Effector memory CD4-positive, alpha-beta T cell (primary cell): ENCODE results near the gene ABCA4.

Experiments
- DNase-seq, 3 donors: peaks; one replicate each; pipeline ENCODE4 v3.0.0-alpha.2; 2020
- H3K27ac ChIP-seq: 2 replicates; pipeline ENCODE4 v1.7.0; 2013; ENCODE audit warnings: mild to moderate bottlenecking, low read length, moderate library complexity; ENCODE audit not compliant: insufficient read depth, poor library complexity, severe bottlenecking
- H3K27me3 ChIP-seq: replicated peaks from 2 replicates; pipeline ENCODE4 v1.7.0; 2013; ENCODE audit warnings: mild to moderate bottlenecking, low read length; ENCODE audit not compliant: insufficient read depth, control insufficient read depth, poor library complexity, severe bottlenecking
- H3K36me3 ChIP-seq: 2 replicates; pipeline ENCODE4 v1.7.0; 2013; ENCODE audit warnings: mild to moderate bottlenecking, low read length, moderate library complexity; ENCODE audit not compliant: control insufficient read depth, insufficient read depth
- H3K4me1 ChIP-seq: 2 replicates; pipeline ENCODE4 v1.7.0; 2013; ENCODE audit warnings: low read length, mild to moderate bottlenecking; ENCODE audit not compliant: control insufficient read depth, insufficient read depth, poor library complexity, severe bottlenecking
- H3K4me3 ChIP-seq: 2 replicates; pipeline ENCODE4 v1.7.0; 2013; ENCODE audit warnings: low read length, low read depth, mild to moderate bottlenecking; ENCODE audit not compliant: insufficient read depth, poor library complexity, severe bottlenecking
- H3K9me3 ChIP-seq: 2 replicates; pipeline ENCODE4 v1.7.0; 2013; ENCODE audit warnings: mild to moderate bottlenecking, low read length, moderate library complexity; ENCODE audit not compliant: control insufficient read depth

Gene ABCA4

GRCh38 chr1:94125551-94126514 lies 4.9 kb upstream of the ABCA4 start:
- H3K36me3 ChIP-seq, result no peaks in the 10 kb centered on the region
- no peaks in the 10 kb centered on the region for H3K9me3 ChIP-seq
- no peak for DNase-seq
- H3K27ac ChIP-seq, result no peak overlapping the region
- H3K27me3 ChIP-seq, result no peaks in the 10 kb centered on the region
- H3K4me3 ChIP-seq, result no peak overlapping the region
- no peaks in the 10 kb centered on the region for H3K4me1 ChIP-seq

GRCh38 chr1:94124538-94124937 lies 3.6 kb upstream of the ABCA4 start:
- no peak overlapping the region for H3K27ac ChIP-seq
- no peaks in the 10 kb centered on the region for H3K27me3 ChIP-seq
- no peak for DNase-seq
- no peaks in the 10 kb centered on the region for H3K9me3 ChIP-seq
- no peaks in the 10 kb centered on the region for H3K36me3 ChIP-seq
- H3K4me1 ChIP-seq, result no peaks in the 10 kb centered on the region
- no peak overlapping the region for H3K4me3 ChIP-seq

GRCh38 chr1:94122201-94122970 lies 1.4 kb upstream of the ABCA4 start:
- Histone ChIP-seq H3K36me3 (no peaks in the 10 kb centered on the region), H3K9me3 (no peaks in the 10 kb centered on the region), H3K4me1 (no peaks in the 10 kb centered on the region), H3K4me3 (no peak overlapping the region), H3K27ac (no peak overlapping the region), H3K27me3 (no peaks in the 10 kb centered on the region)
- DNase-seq, result no peak

GRCh38 chr1:94121411-94121821 lies 468 bp upstream of the ABCA4 start:
- Histone ChIP-seq H3K36me3 (no peaks in the 10 kb centered on the region), H3K4me1 (no peaks in the 10 kb centered on the region), H3K27ac (no peak overlapping the region), H3K27me3 (no peaks in the 10 kb centered on the region), H3K9me3 (no peaks in the 10 kb centered on the region), H3K4me3 (no peak overlapping the region)
- no peak for DNase-seq

- no peaks in the 10 kb centered on the region for H3K4me1 ChIP-seq
- DNase-seq, result no peak
- no peak overlapping the region for H3K4me3 ChIP-seq
- H3K36me3 ChIP-seq, result no peaks in the 10 kb centered on the region
- no peaks in the 10 kb centered on the region for H3K27me3 ChIP-seq
- H3K27ac ChIP-seq, result no peak overlapping the region
- no peaks in the 10 kb centered on the region for H3K9me3 ChIP-seq
Measured at GRCh38 chr1:94120570-94120901, 412 bp downstream of the ABCA4 start.

- Histone ChIP-seq H3K36me3 (no peaks in the 10 kb centered on the region), H3K9me3 (no peaks in the 10 kb centered on the region), H3K4me1 (no peaks in the 10 kb centered on the region), H3K4me3 (no peak overlapping the region), H3K27me3 (no peaks in the 10 kb centered on the region), H3K27ac (no peak overlapping the region)
- no peak for DNase-seq
Measured at GRCh38 chr1:94119796-94120569, 965 bp downstream of the ABCA4 start.

GRCh38 chr1:94119306-94119705 lies 1.6 kb downstream of the ABCA4 start:
- H3K27me3 ChIP-seq, result no peaks in the 10 kb centered on the region
- no peaks in the 10 kb centered on the region for H3K4me1 ChIP-seq

GRCh38 chr1:94118471-94118870 lies 2.5 kb downstream of the ABCA4 start:
- no peak overlapping the region for H3K27ac ChIP-seq
- H3K36me3 ChIP-seq, result no peaks in the 10 kb centered on the region
- H3K27me3 ChIP-seq, result no peaks in the 10 kb centered on the region
- H3K4me3 ChIP-seq, result no peak overlapping the region
- no peak for DNase-seq
- H3K9me3 ChIP-seq, result no peaks in the 10 kb centered on the region
- H3K4me1 ChIP-seq, result no peaks in the 10 kb centered on the region

More at GRCh38 chr1:94119306-94119705, 1.6 kb downstream of the ABCA4 start:
- H3K27ac ChIP-seq, result no peak overlapping the region
- H3K36me3 ChIP-seq, result no peaks in the 10 kb centered on the region
- no peak for DNase-seq
- no peak overlapping the region for H3K4me3 ChIP-seq
- H3K9me3 ChIP-seq, result no peaks in the 10 kb centered on the region

GRCh38 chr1:94118013-94118412 lies 2.9 kb downstream of the ABCA4 start:
- H3K4me1 ChIP-seq, result no peaks in the 10 kb centered on the region
- no peak overlapping the region for H3K4me3 ChIP-seq
- no peaks in the 10 kb centered on the region for H3K9me3 ChIP-seq
- H3K27ac ChIP-seq, result no peak overlapping the region
- DNase-seq, result no peak
- H3K27me3 ChIP-seq, result no peaks in the 10 kb centered on the region
- no peaks in the 10 kb centered on the region for H3K36me3 ChIP-seq
